ENCODE data around the gene SART1.
"Not testable (repeated sequence)": the region's sequence is repeated elsewhere in the genome, so short reads cannot be mapped to it uniquely, and the experiment has no call there.

SART1 gene

GRCh38 chr11:65928667-65929066 is 32.9 kb upstream of the SART1 start:
- peak in 1 of 10 donors; percentile 4 for DNase-seq
- intact Hi-C loops (cut with DNase I), result no loop called here

GRCh38 chr11:65931773-65932557 is 29.6 kb upstream of the SART1 start:
- intact Hi-C loops (cut with DNase I), result no loop called here
- peak in 2 of 10 donors; percentile 37 to 42 for DNase-seq

GRCh38 chr11:65932558-65932919 is 29.0 kb upstream of the SART1 start:
- DNase-seq, result peak in 2 of 10 donors; percentile 18 to 64
- intact Hi-C loops (cut with DNase I), result no loop called here

GRCh38 chr11:65934014-65934413 is 27.5 kb upstream of the SART1 start:
- DNase-seq, result no peak
- intact Hi-C loops (cut with DNase I), result no loop called here

- intact Hi-C loops (cut with DNase I), result no loop called here
- DNase-seq, result peak in 1 of 10 donors; percentile 1
Observed at GRCh38 chr11:65937766-65938165, 23.8 kb upstream of the SART1 start.

- DNase-seq, result peak in 2 of 10 donors; percentile 57 to 58
- intact Hi-C loops (cut with DNase I), result no loop called here
Observed at GRCh38 chr11:65941720-65942310, 19.7 kb upstream of the SART1 start.

- intact Hi-C loops (cut with DNase I), result no loop called here
Observed at GRCh38 chr11:65942531-65942930, 19.0 kb upstream of the SART1 start.

GRCh38 chr11:65944191-65944590 is 17.3 kb upstream of the SART1 start:
- DNase-seq, result peak in 3 of 10 donors; percentile 52 to 56 (median 54)
- intact Hi-C loops (cut with DNase I), result no loop called here

More at GRCh38 chr11:65942531-65942930, 19.0 kb upstream of the SART1 start:
- DNase-seq, result peak in 3 of 10 donors; percentile 13 to 52 (median 32)

GRCh38 chr11:65944767-65945166 is 16.8 kb upstream of the SART1 start:
- intact Hi-C loops (cut with DNase I), result no loop called here
- peak in 3 of 10 donors; percentile 27 to 61 (median 36) for DNase-seq

GRCh38 chr11:65945430-65945911 is 16.1 kb upstream of the SART1 start, which contains the start of gene TSGA10IP:
TSS of gene TSGA10IP (plus strand) at chr11:65945480. CDS start at chr11:65945676, 196 bp downstream.
- intact Hi-C loops (cut with DNase I), result no loop called here
- peak in 2 of 10 donors; percentile 24 to 68 for DNase-seq

- peak in 1 of 10 donors; percentile 13 for DNase-seq
- intact Hi-C loops (cut with DNase I), result no loop called here
Observed at GRCh38 chr11:65945941-65946558, 15.5 kb upstream of the SART1 start.

- intact Hi-C loops (cut with DNase I), result no loop called here
- DNase-seq, result peak in 1 of 10 donors; percentile 43
Observed at GRCh38 chr11:65946655-65947054, 14.9 kb upstream of the SART1 start.

GRCh38 chr11:65947133-65947532 is 14.4 kb upstream of the SART1 start:
- intact Hi-C loops (cut with DNase I), result no loop called here
- peak in 2 of 10 donors; percentile 73 to 77 for DNase-seq

GRCh38 chr11:65947603-65948125 is 13.9 kb upstream of the SART1 start:
- peak in 3 of 10 donors; percentile 13 to 70 (median 54) for DNase-seq
- intact Hi-C loops (cut with DNase I), result no loop called here

- DNase-seq; intact Hi-C loops (cut with DNase I): not testable (repeated sequence)
Observed at GRCh38 chr11:65950711-65951110, 10.8 kb upstream of the SART1 start.

- DNase-seq; intact Hi-C loops (cut with DNase I): not testable (repeated sequence)
Observed at GRCh38 chr11:65951641-65952040, 9.9 kb upstream of the SART1 start.

- intact Hi-C loops (cut with DNase I), result no loop called here
- DNase-seq, result peak in 2 of 10 donors; percentile 39 to 55
Observed at GRCh38 chr11:65952052-65952521, 9.4 kb upstream of the SART1 start.

- intact Hi-C loops (cut with DNase I), result no loop called here
- DNase-seq, result peak in 2 of 10 donors; percentile 37 to 81
Observed at GRCh38 chr11:65953471-65953870, 8.1 kb upstream of the SART1 start.

GRCh38 chr11:65954771-65955170 is 6.8 kb upstream of the SART1 start:
- intact Hi-C loops (cut with DNase I), result no loop called here
- DNase-seq, result no peak

- intact Hi-C loops (cut with DNase I), result no loop called here
- DNase-seq, result peak in 1 of 10 donors; percentile 55
Observed at GRCh38 chr11:65958291-65958690, 3.2 kb upstream of the SART1 start.

Data from posterior cingulate gyrus (tissue), 11 donors.